Large intestine (tissue), 3 donors: Measurements from ENCODE around the gene HYAL3. TPM values are rescaled to one million over a fixed set of nuclear protein-coding genes. Genes with fewer than 3 reads are reported as not detected.

ENCODE experiments used
- DNase-seq, 2 donors: peaks; one replicate each; pipeline versions ENCODE4 v3.0.0 to v3.0.0-alpha.2; 2013
- H3K27ac ChIP-seq: one replicate; pipeline ENCODE4 v1.5.1; 2013; ENCODE audit warnings: low read length
- H3K27me3 ChIP-seq: 2 replicates; pipeline ENCODE4 v1.6.1; 2013; ENCODE audit warnings: low read length; ENCODE audit not compliant: control insufficient read depth, insufficient read depth
- H3K36me3 ChIP-seq: 2 replicates; pipeline ENCODE4 v1.6.1; 2013; ENCODE audit warnings: low read length; ENCODE audit not compliant: control insufficient read depth, insufficient read depth
- H3K4me1 ChIP-seq: one replicate; pipeline ENCODE4 v1.6.1; 2013; ENCODE audit warnings: low read length; ENCODE audit not compliant: control insufficient read depth, insufficient read depth
- H3K4me3 ChIP-seq: one replicate; pipeline ENCODE4 v1.5.1; 2013; ENCODE audit warnings: low read length
- H3K9me3 ChIP-seq: one replicate; pipeline ENCODE4 v1.6.1; 2013; ENCODE audit warnings: mild to moderate bottlenecking, low read depth, low read length, moderate library complexity; ENCODE audit not compliant: control insufficient read depth
- WGBS: methylation state at CpG from one replicate; pipeline ENCODE4 v1.1.5; 2013; ENCODE audit warnings: low lambda C conversion rate; ENCODE audit not compliant: insufficient coverage; 5-methylcytosine and 5-hydroxymethylcytosine counted together
- polyA plus RNA-seq: library from polyadenylated mRNA; unstranded; fragments of 120-200 nt; gene quantifications from one replicate; pipeline ENCODE4 v1.2.1, GENCODE V29; 2013

The HYAL3 gene
- polyA plus RNA-seq, 1 donor = 2.7 TPM

GRCh38 chr3:50299638-50299928, 378 bp upstream of the HYAL3 start:
- no peaks in the 10 kb centered on the region for H3K36me3 ChIP-seq
- no CpG with 5 or more reads among the region's 12 CpGs for WGBS
- peak overlapping the region; percentile 47 for H3K4me3 ChIP-seq
- H3K27ac ChIP-seq = peak overlapping the region; percentile 69
- no peak for DNase-seq
- H3K9me3 ChIP-seq = no peaks in the 10 kb centered on the region
- peaks cover 39% of the 10 kb centered on the region for H3K4me1 ChIP-seq
- H3K27me3 ChIP-seq = no peaks in the 10 kb centered on the region

GRCh38 chr3:50297896-50298725, 1.1 kb downstream of the HYAL3 start:
- H3K4me1 ChIP-seq = peaks cover 35% of the 10 kb centered on the region
- no peaks in the 10 kb centered on the region for H3K9me3 ChIP-seq
- peak overlapping the region; percentile 69 for H3K4me3 ChIP-seq
- no peaks in the 10 kb centered on the region for H3K36me3 ChIP-seq
- WGBS = no CpG with 5 or more reads among the region's 9 CpGs
- no peaks in the 10 kb centered on the region for H3K27me3 ChIP-seq
- peak overlapping the region; percentile 81 for H3K27ac ChIP-seq
- peak in 1 of 2 donors; percentile 35 for DNase-seq

GRCh38 chr3:50297384-50297775, 1.8 kb downstream of the HYAL3 start:
- DNase-seq = no peak
- H3K9me3 ChIP-seq = no peaks in the 10 kb centered on the region
- no peaks in the 10 kb centered on the region for H3K27me3 ChIP-seq
- H3K4me3 ChIP-seq = no peak overlapping the region
- no CpG with 5 or more reads among the region's 2 CpGs for WGBS
- H3K36me3 ChIP-seq = no peaks in the 10 kb centered on the region
- H3K4me1 ChIP-seq = peaks cover 33% of the 10 kb centered on the region
- H3K27ac ChIP-seq = no peak overlapping the region

GRCh38 chr3:50296721-50297383, 2.4 kb downstream of the HYAL3 start:
- no peak overlapping the region for H3K4me3 ChIP-seq
- WGBS = no CpG with 5 or more reads among the region's 18 CpGs
- no peaks in the 10 kb centered on the region for H3K27me3 ChIP-seq
- H3K36me3 ChIP-seq = no peaks in the 10 kb centered on the region
- H3K4me1 ChIP-seq = peaks cover 29% of the 10 kb centered on the region
- no peak for DNase-seq
- no peak overlapping the region for H3K27ac ChIP-seq
- H3K9me3 ChIP-seq = no peaks in the 10 kb centered on the region

GRCh38 chr3:50295553-50296431, 3.4 kb downstream of the HYAL3 start:
- no peak overlapping the region for H3K4me3 ChIP-seq
- H3K4me1 ChIP-seq = peaks cover 37% of the 10 kb centered on the region
- DNase-seq = no peak
- H3K27ac ChIP-seq = no peak overlapping the region
- no peaks in the 10 kb centered on the region for H3K27me3 ChIP-seq
- no peaks in the 10 kb centered on the region for H3K36me3 ChIP-seq
- WGBS = no CpG with 5 or more reads among the region's 8 CpGs
- H3K9me3 ChIP-seq = no peaks in the 10 kb centered on the region

- Histone ChIP-seq H3K27ac (no peak overlapping the region), H3K4me3 (no peak overlapping the region), H3K4me1 (peaks cover 34% of the 10 kb centered on the region), H3K9me3 (no peaks in the 10 kb centered on the region), H3K27me3 (no peaks in the 10 kb centered on the region), H3K36me3 (peaks cover 7% of the 10 kb centered on the region)
- WGBS = no CpG with 5 or more reads among the region's 22 CpGs
- DNase-seq = no peak
These were observed 4.5 kb downstream of the HYAL3 start for GRCh38 chr3:50294492-50295403.

GRCh38 chr3:50294089-50294488, 5.1 kb downstream of the HYAL3 start:
- Histone ChIP-seq H3K27me3 (no peaks in the 10 kb centered on the region), H3K27ac (no peak overlapping the region), H3K36me3 (peaks cover 13% of the 10 kb centered on the region), H3K4me3 (no peak overlapping the region), H3K9me3 (no peaks in the 10 kb centered on the region), H3K4me1 (peaks cover 32% of the 10 kb centered on the region)
- DNase-seq = no peak
- WGBS = no CpG with 5 or more reads among the region's 4 CpGs

GRCh38 chr3:50293079-50293801, 6.0 kb downstream of the HYAL3 start:
- Histone ChIP-seq H3K36me3 (peaks cover 22% of the 10 kb centered on the region), H3K4me3 (no peak overlapping the region), H3K27me3 (no peaks in the 10 kb centered on the region), H3K4me1 (peaks cover 25% of the 10 kb centered on the region), H3K9me3 (no peaks in the 10 kb centered on the region), H3K27ac (peak overlapping the region; percentile 50)
- DNase-seq = no peak
- no CpG with 5 or more reads among the region's 12 CpGs for WGBS
